DND-41 (cell line): ENCODE measurements around the gene PTPRN2.

ENCODE experiments used
- ATAC-seq: fragments of 200-7000 bp; cut with Tn5 transposase; 3 replicates; pipeline ENCODE4 v1.9.1; 2021; ENCODE audit warnings: low read depth; ENCODE audit not compliant: insufficient read depth
- DNase-seq: peaks from one replicate; pipeline ENCODE4 v3.0.0-alpha.2; 2020
- H2AFZ ChIP-seq: 2 replicates; pipeline ENCODE4 v1.6.0; 2012; ENCODE audit warnings: low read depth, low read length
- H3K27ac ChIP-seq: 2 replicates; pipeline ENCODE4 v1.5.1; 2012; ENCODE audit warnings: low read length, inconsistent platforms
- H3K27me3 ChIP-seq: fragments of 200-600 bp; sonication (generic); 2 replicates; pipeline ENCODE4 v1.6.0; 2012; ENCODE audit warnings: low read length, mild to moderate bottlenecking, inconsistent platforms; ENCODE audit not compliant: insufficient read depth, poor library complexity
- H3K36me3 ChIP-seq: 2 replicates; pipeline ENCODE4 v1.5.1; 2012; ENCODE audit warnings: low read length, inconsistent platforms; ENCODE audit not compliant: insufficient read depth
- H3K4me1 ChIP-seq: 2 replicates; pipeline ENCODE4 v1.5.1; 2012; ENCODE audit warnings: mild to moderate bottlenecking, low read length; ENCODE audit not compliant: insufficient read depth
- H3K4me2 ChIP-seq: 2 replicates; pipeline ENCODE4 v1.6.0; 2012; ENCODE audit warnings: mild to moderate bottlenecking, moderate library complexity, low read length, inconsistent platforms; ENCODE audit not compliant: insufficient read depth
- H3K4me3 ChIP-seq, 2 experiments: fragments of 200-600 bp in 1 of 2; shearing (Covaris generic) in 1 of 2; 2 replicates each; pipeline ENCODE4 v1.5.1; 2012 to 2016; ENCODE audit warnings: inconsistent platforms in 2 of 2, low read length in 2 of 2, mild to moderate bottlenecking in 2 of 2, low read depth in 1 of 2, moderate library complexity in 1 of 2
- H3K79me2 ChIP-seq: 2 replicates; pipeline ENCODE4 v1.6.0; 2012; ENCODE audit warnings: low read length, inconsistent platforms; ENCODE audit not compliant: insufficient read depth
- H3K9ac ChIP-seq: 2 replicates; pipeline ENCODE4 v1.6.0; 2012; ENCODE audit warnings: low read depth, mild to moderate bottlenecking, inconsistent platforms, low read length, moderate library complexity
- H3K9me3 ChIP-seq: 2 replicates; pipeline ENCODE4 v1.5.1; 2012; ENCODE audit warnings: low read length, moderate library complexity, mild to moderate bottlenecking, inconsistent platforms; ENCODE audit not compliant: insufficient read depth, severe bottlenecking
- H4K20me1 ChIP-seq: 2 replicates; pipeline ENCODE4 v1.6.0; 2012; ENCODE audit warnings: low read length; ENCODE audit not compliant: insufficient read depth
- EZH2 ChIP-seq: IDR thresholded peaks from 3 replicates; pipeline ENCODE4 v1.6.1; 2012; ENCODE audit warnings: borderline replicate concordance, low read depth, mild to moderate bottlenecking, moderate library complexity, low read length, inconsistent platforms; ENCODE audit not compliant: severe bottlenecking
- TF ChIP-seq, protein P1 (sequence below): IDR thresholded peaks from 2 replicates; pipeline ENCODE4 v1.5.1; 2012; ENCODE audit warnings: borderline replicate concordance, low read length, moderate library complexity, mild to moderate bottlenecking; ENCODE audit not compliant: poor library complexity, severe bottlenecking; ENCODE audit errors: extremely low read depth

PTPRN2 gene

DNA sequence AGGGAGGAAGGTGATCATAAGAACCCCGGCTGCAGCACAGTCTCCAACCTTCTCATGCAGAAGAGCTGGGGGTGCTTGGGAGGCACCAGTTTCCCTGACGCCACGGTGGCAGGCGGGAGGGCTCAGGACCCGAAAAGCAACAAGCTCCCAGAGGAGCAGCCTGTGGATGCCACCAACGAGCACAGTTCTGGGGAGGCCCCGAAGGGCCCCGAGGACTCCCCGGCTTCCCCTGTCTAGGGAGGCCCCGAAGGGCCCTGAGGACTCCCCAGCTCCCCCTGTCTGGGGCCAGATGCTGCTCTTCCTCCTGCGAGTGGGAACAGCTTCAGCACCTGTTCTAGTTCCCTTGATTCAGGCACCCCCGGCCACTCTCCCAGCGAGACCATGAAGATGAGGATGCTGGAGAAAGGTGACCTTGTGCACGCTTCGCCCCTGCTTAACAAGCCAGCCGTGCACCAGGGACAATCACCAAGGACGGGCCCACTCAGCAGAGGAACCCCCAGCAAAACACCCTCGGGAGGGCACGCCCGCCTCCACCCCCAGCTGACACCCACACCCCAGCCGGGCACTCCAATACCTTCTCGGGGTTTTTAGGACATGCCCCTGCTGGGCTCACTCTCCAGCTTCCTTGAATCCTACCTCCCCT is 112.5 kb downstream of the PTPRN2 start:
- H3K9me3 ChIP-seq: no peaks in the 10 kb centered on the region
- H3K4me3 ChIP-seq: no peak overlapping the region
- no peak overlapping the region for H3K9ac ChIP-seq
- no peaks in the 10 kb centered on the region for H3K36me3 ChIP-seq
- no peak overlapping the region for H3K27ac ChIP-seq
- H3K79me2 ChIP-seq: no peaks in the 10 kb centered on the region
- H4K20me1 ChIP-seq: no peaks in the 10 kb centered on the region
- no peak for TF ChIP-seq EZH2
- TF ChIP-seq, protein P1, sequence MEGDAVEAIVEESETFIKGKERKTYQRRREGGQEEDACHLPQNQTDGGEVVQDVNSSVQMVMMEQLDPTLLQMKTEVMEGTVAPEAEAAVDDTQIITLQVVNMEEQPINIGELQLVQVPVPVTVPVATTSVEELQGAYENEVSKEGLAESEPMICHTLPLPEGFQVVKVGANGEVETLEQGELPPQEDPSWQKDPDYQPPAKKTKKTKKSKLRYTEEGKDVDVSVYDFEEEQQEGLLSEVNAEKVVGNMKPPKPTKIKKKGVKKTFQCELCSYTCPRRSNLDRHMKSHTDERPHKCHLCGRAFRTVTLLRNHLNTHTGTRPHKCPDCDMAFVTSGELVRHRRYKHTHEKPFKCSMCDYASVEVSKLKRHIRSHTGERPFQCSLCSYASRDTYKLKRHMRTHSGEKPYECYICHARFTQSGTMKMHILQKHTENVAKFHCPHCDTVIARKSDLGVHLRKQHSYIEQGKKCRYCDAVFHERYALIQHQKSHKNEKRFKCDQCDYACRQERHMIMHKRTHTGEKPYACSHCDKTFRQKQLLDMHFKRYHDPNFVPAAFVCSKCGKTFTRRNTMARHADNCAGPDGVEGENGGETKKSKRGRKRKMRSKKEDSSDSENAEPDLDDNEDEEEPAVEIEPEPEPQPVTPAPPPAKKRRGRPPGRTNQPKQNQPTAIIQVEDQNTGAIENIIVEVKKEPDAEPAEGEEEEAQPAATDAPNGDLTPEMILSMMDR: no peak
- no peak overlapping the region for H2AFZ ChIP-seq
- ATAC-seq (no peak), DNase-seq (no peak)
- no peaks in the 10 kb centered on the region for H3K4me1 ChIP-seq
- no peak overlapping the region for H3K4me2 ChIP-seq
- peaks cover 3% of the 10 kb centered on the region for H3K27me3 ChIP-seq

DNA sequence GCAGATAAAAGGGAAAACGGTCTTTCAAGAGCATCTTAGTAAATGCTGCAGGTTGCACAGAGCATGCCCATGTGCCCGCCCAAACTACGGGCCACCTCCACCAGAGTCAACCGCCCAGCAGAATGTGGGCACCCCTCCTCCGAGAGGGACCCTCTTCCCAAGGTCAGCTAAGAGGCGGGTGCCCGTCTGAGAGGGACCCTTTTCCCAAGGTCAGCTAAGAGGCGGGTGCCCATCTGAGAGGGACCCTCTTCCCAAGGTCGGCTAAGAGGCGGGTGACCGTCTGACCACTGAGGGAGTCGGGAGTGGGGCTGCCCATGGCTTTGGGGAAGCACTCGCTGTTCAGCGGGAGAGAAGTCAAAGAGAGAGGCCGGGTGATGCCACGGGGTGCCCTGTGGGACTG is 113.1 kb downstream of the PTPRN2 start:
- no peak for ATAC-seq
- no peak overlapping the region for H2AFZ ChIP-seq
- no peak for DNase-seq
- H3K27me3 ChIP-seq: peaks cover 3% of the 10 kb centered on the region
- TF ChIP-seq EZH2: no peak
- TF ChIP-seq, protein P1: no peak
- H3K27ac ChIP-seq: no peak overlapping the region
- no peak overlapping the region for H3K4me2 ChIP-seq
- H4K20me1 ChIP-seq: no peaks in the 10 kb centered on the region
- no peaks in the 10 kb centered on the region for H3K36me3 ChIP-seq
- H3K9ac ChIP-seq: no peak overlapping the region
- H3K4me1 ChIP-seq: no peaks in the 10 kb centered on the region
- H3K9me3 ChIP-seq: no peaks in the 10 kb centered on the region
- no peak overlapping the region for H3K4me3 ChIP-seq
- H3K79me2 ChIP-seq: no peaks in the 10 kb centered on the region

DNA sequence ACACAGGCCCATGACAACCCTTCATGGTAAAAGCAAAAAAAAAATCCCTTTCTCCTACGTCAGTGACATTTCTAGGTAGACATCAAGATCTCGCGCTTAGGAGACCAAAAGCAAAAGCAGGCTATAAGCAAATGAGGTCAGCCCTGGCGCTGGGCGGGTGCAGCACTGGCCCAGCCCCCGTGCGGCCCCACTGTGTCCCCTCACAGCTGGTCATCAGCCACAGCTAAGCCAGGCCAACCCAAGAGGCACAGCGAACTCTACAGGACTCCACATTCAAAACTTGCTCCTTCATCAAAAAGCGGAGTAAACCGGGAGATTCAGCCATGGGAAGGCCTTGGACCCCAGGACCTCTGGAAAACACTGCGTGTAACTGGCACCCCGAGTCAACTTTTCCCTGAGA is 113.7 kb downstream of the PTPRN2 start:
- DNase-seq: no peak
- H3K4me3 ChIP-seq: no peak overlapping the region
- H3K9me3 ChIP-seq: no peaks in the 10 kb centered on the region
- H3K27me3 ChIP-seq: peaks cover 3% of the 10 kb centered on the region
- H3K79me2 ChIP-seq: no peaks in the 10 kb centered on the region
- no peak overlapping the region for H2AFZ ChIP-seq
- H3K36me3 ChIP-seq: no peaks in the 10 kb centered on the region
- no peak overlapping the region for H3K27ac ChIP-seq
- ATAC-seq: no peak
- H4K20me1 ChIP-seq: no peaks in the 10 kb centered on the region
- no peak overlapping the region for H3K9ac ChIP-seq
- H3K4me1 ChIP-seq: no peaks in the 10 kb centered on the region
- TF ChIP-seq, protein P1: no peak
- no peak for TF ChIP-seq EZH2
- no peak overlapping the region for H3K4me2 ChIP-seq
